Right lung (tissue), 5 donors: ENCODE data around the gene NVL. TPM values are rescaled to one million over a fixed set of nuclear protein-coding genes. Genes with fewer than 3 reads are reported as not detected.
"Not testable (repeated sequence)": the region's sequence is repeated elsewhere in the genome, so short reads cannot be mapped to it uniquely, and the experiment has no call there.

ENCODE experiments used
- DNase-seq, 2 donors: peaks; one replicate each; pipeline ENCODE4 v3.0.0-alpha.2; 2013
- polyA plus RNA-seq, 5 donors: library from polyadenylated mRNA; unstranded; fragments of 120-200 nt; gene quantifications; one replicate each; pipeline versions ENCODE4 v1.2.1 to v1.2.3, GENCODE V29; 2013; ENCODE audit warnings: inconsistent platforms in 1 of 5, low replicate concordance in 1 of 5; ENCODE audit not compliant: insufficient read length in 5 of 5, insufficient read depth in 1 of 5

NVL gene
- polyA plus RNA-seq, 5 donors: 36.4 to 47.3 (median 43.1) TPM

DNA sequence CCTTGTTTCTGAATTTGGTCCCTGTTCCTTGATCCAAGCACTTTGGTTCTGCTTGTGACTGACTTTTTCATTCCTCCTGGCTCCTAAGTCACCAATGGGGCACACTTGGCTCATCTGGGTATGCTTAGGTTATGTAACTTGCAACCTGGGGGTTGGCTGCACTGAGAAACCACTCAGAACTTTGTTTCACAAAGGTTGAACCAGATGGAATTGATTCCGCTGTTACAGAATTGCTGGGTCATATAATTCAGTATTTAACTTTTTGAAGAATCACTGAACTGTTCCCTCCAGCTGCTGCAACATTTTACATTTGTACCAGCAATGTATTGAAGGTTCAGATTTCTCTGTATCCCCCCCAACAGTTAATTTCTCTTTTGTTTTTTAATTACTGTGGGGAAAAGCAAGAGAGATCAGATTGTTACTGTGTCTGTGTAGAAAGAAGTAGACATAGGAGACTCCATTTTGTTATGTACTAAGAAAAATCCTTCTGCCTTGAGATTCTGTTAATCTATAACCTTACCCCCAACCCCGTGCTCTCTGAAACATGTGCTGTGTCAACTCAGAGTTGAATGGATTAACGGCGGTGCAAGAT, 9.6 kb upstream of the NVL start:
- no peak for DNase-seq

DNA sequence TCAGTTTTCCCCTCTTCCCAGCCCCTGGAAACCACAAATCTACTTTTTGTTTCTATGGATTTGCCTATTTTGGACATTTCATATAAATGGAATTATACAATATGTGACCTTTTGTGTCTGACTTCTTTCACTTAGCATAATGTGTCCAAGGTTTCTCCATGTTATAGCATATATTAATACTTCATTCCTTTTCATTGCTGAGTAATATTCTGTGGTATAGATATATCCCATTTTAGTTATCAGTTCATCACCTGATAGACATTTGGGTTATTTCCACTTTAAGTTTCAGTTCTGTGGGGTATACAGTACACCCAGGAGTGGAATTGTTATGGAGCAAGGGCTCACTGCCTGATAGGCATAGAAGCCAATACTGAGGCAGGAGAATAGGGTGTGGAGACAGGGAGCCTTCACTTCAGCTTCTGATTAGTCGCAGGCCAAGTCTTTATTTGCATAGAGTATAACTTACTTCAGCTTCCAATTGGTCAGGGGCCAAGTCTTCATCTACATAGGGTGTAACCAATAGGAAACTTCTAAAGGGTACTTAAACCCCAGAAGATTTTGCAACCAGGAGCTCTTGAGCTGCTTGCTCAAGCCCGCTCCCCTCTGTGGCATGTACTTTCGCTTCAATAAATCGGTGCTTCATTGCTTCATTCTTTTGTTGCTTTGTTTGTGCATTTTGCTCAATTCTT, 8.3 kb upstream of the NVL start:
- DNase-seq: no peak

DNA sequence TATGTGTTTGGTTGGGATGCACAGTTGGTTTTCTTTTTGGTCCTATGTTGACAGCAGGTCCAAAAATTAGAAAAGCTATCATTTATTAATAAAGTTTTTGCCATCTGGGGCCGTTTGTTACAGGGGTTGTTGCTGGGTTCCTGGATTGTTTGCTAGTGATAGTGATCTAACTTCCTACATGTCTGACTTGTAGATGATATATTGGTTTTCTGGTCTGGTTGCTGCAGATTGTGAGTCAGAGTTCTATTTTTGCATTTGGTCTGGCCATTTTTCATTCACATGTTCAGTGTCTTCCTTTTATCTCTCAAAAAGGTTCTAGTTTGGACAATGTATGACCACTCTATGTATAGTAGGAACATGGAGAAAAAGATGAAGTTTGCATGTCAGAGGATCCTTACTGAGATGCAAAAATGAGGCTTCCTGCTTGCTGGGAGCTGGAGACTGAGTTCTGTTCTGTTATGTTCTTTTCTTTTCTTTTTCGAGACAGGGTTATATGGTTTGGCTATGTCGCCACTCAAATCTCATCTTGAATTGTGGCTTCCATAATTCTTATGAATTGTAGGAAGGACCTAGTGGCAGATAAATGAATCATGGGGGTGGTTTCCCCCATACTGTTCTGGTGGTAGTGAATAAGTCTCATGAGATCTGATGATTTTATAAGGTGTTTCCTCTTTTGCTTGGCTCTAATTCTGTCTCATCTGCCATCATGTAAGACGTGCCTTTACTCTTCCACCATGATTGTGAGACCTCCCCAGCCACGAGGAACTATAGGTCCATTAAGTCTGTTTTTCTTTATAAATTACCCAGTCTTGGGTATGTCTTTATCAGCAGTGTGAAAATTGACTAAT, 4.2 kb upstream of the NVL start:
- DNase-seq: no peak

- DNase-seq: peak in 1 of 2 donors; percentile 52
These were observed 3.4 kb upstream of the NVL start for GRCh38 chr1:224333309-224333926.

DNA sequence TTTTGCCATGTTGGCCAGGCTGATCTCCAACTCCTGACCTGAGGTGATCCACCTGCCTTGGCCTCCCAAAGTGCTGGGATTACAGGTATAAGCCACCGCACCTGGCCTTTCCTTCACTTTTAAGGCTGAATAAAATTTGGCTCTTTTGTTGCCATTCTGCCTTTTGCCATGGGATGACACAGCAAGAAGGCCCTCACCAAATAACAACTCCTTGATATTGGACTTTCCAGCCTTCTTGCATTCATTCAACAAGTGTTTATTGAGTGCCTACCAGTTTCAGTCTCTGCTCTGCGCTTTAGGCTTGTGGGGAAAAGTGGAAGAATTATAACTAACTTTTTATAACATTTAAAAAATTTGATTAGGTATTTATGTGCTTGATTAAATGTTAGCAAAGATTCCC, 1.9 kb upstream of the NVL start:
- no peak for DNase-seq

DNA sequence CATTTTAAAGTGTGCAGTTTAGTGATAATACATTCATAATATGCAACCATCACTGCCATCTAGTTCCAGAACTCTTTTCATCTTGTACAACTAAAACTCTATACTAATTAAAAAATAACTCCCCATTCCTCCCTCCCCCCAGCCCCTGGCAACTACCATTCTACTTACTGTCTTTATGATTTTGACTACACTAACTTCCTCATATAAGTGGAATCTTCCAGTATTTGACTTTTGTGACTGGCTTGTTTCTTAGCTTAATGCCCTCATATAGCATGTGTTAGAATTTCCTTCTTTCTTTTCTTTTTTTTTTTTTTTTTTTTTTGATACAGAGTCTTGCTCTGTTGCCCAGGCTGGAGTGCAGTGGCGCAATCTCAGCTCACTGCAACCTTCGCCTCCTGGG, 1.4 kb upstream of the NVL start:
- no peak for DNase-seq

DNA sequence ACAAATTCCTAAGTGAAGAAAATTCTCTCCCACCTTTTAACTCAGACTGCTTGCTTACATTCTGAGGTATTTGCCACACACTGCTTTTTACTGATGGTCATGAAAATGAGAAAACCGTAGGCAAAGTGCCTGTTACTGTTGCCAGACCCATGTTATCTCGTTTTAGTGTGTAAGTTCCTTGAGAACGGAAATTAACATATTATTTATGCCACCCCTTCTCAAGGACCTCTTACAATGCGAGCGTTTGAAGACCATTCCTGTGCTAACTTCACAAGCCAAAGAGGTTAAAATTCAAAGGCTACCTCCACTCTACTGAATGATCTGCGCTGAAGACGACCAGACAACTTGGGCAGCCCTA, 509 bp downstream of the NVL start:
- no peak for DNase-seq

GRCh38 chr1:224328644-224329043, 1.3 kb downstream of the NVL start:
- DNase-seq: no peak

GRCh38 chr1:224325959-224326358, 4.0 kb downstream of the NVL start:
- no peak for DNase-seq

GRCh38 chr1:224321706-224322105, 8.3 kb downstream of the NVL start:
- DNase-seq: no peak

- DNase-seq: no peak
These were observed 12.5 kb downstream of the NVL start for GRCh38 chr1:224317383-224318045.

GRCh38 chr1:224312025-224312424, 17.9 kb downstream of the NVL start:
- no peak for DNase-seq

DNA sequence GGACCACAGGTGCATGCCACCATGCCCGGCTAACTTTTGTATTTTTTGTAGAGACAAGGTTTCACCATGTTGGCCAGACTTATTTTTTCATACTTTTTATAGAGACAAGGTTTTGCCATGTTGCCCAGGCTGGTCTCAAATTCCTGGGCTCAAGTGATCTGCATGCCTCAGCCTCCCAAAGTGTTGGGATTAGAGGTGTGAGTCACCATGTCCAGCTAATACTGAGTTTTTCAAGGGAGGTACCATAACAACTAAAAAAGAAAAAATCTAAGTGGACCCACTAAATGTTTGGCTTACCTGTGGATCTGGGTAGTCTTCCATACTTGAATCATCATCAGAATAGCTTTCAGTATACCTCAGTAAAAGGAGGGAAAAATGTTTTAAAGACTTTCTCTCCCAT, 18.5 kb downstream of the NVL start:
- not testable (repeated sequence) for DNase-seq

DNA sequence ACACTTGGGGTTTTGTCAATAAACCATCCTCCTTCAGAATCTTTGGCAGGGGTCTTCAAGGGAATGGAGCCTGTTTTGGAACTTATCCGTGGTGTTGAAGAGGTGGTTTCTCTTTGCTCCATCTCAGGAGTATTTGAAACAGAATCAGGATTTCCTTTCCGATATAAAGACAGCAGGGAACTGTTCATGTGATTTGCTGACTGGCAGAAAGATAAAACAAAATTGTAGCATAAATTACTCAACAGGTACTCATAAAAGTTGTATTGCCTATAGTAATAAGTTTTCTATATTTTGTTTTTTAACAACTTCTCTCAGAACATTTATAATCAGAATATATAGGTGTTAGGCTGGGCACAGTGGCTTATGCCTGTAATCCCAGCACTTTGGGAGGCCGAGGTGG, 21.9 kb downstream of the NVL start:
- DNase-seq: no peak

- DNase-seq: no peak
These were observed 25.2 kb downstream of the NVL start for GRCh38 chr1:224304767-224305166.

DNA sequence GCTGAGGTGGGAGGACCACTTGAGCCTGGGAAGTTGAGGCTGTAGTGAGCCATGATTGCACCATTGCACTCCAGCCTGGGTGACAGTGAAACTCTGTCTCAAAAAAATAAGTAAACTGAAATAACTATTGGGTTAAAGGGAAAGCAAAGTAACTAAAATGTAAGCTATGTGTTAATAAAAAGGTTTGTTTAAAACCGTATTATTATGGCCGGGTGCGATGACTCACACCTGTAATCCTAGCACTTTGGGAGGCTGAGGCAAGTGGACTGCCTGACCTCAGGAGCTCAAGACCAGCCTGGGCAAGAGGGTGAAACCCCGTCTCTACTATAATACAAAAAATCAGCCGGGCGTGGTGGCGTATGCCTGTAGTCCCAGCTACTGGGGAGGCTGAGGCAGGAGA, 27.0 kb downstream of the NVL start:
- no peak for DNase-seq

DNA sequence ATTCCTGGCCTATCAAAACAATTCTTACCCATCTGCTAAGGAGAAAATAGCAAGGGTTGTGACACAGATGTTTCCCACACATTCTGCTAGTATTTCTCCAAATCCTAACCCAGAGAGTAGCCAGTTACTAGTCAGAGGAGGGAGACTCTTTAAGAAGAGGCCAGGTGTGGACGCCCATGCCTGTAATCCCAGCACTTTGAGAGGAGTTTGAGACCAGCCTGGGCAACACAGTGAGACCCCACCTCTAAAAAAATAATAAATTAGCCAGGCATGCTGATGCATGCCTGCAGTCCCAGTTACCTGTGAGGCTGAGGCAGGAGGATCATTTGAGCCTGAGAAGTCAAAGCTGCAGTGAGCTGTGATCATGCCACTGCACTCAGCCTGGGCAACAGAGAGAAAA, 28.6 kb downstream of the NVL start:
- DNase-seq: no peak

GRCh38 chr1:224300346-224300745, 29.6 kb downstream of the NVL start:
- no peak for DNase-seq

- DNase-seq: no peak
These were observed 31.3 kb downstream of the NVL start for GRCh38 chr1:224298346-224299330.

DNA sequence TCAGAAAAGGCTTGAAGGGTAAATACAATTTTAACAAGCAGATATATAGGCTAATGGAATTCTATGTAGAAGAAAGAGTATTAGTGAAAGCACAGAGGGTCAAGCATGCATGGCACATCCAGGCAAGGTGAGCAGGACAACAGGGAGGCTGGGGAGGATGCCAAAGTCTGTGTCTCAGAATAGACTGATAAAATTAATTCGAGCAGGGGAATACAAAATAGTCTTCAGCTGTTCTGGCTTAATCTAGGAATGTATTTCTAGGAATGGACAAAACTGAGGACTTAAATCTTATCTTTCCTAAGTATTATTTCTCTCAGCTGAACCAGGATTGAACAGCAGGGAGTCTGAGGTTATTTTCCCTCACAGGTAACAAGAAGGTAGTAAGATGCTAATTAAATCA, 35.2 kb downstream of the NVL start:
- no peak for DNase-seq

GRCh38 chr1:224292419-224292818, 37.6 kb downstream of the NVL start:
- no peak for DNase-seq
